GM10248 (cell line): ENCODE results near the gene IRF8.
"Not testable (repeated sequence)": the region's sequence is repeated elsewhere in the genome, so short reads cannot be mapped to it uniquely, and the experiment has no call there.

Source experiments
- CTCF ChIA-PET: fragments of 300-600 bp; sonication (Branson Sonifier 250); formaldehyde crosslinking; extraction: SDS; loops from one replicate; lab custom pipeline; 2021; ENCODE audit warnings: antibody characterized with exemption; lab: Yijun Ruan, JAX
- POLR2A ChIA-PET: fragments of 350-650 bp; sonication (Branson Sonifier 250); formaldehyde crosslinking; extraction: SDS; loops from one replicate; lab custom pipeline; 2020; ENCODE audit warnings: antibody characterized with exemption; lab: Yijun Ruan, JAX
- DNase-seq: peaks from one replicate; pipeline ENCODE4 v3.0.0; 2012; ENCODE audit errors: extremely low spot score
- CTCF ChIP-seq: IDR thresholded peaks from 2 replicates; pipeline ENCODE4 v1.5.1; 2012; ENCODE audit warnings: mild to moderate bottlenecking, low read depth; ENCODE audit errors: extremely low read depth, missing control alignments, control extremely low read depth

The IRF8 gene

GRCh38 chr16:85854935-85855334, 44.0 kb upstream of the IRF8 start:
- no peak for DNase-seq
- TF ChIP-seq CTCF = no peak
- ChIA-PET POLR2A (no interaction called here), CTCF (interaction anchor here (1.0 to 3.2 kb wide), 6 partner anchors 10 to 161 kb away, joined by 3 to 16 read pairs (median 6); no protein-coding TSS in a partner anchor)

- POLR2A ChIA-PET = no interaction called here
- TF ChIP-seq CTCF = no peak
- no peak for DNase-seq
- CTCF ChIA-PET = interaction anchor here (0.7 to 2.0 kb wide), 2 partner anchors 11 to 140 kb away, joined by 4 to 9 read pairs; no protein-coding TSS in a partner anchor
Observed at GRCh38 chr16:85856079-85856478, 42.9 kb upstream of the IRF8 start.

GRCh38 chr16:85856585-85856984, 42.4 kb upstream of the IRF8 start:
- no peak for TF ChIP-seq CTCF
- no peak for DNase-seq
- CTCF ChIA-PET = no interaction called here
- POLR2A ChIA-PET = no interaction called here

GRCh38 chr16:85857406-85857805, 41.6 kb upstream of the IRF8 start:
- TF ChIP-seq CTCF = no peak
- ChIA-PET CTCF (interaction anchor here (0.8 to 2.0 kb wide), 5 partner anchors 9 to 169 kb away, joined by 3 to 7 read pairs (median 3); no protein-coding TSS in a partner anchor), POLR2A (no interaction called here)
- DNase-seq = no peak

GRCh38 chr16:85858571-85858970, 40.4 kb upstream of the IRF8 start:
- CTCF ChIA-PET = interaction anchor here (1.2 to 2.0 kb wide), 5 partner anchors 10 to 168 kb away, joined by 3 to 7 read pairs (median 3); no protein-coding TSS in a partner anchor
- DNase-seq, POLR2A ChIA-PET: not testable (repeated sequence)

GRCh38 chr16:85858984-85859817, 39.8 kb upstream of the IRF8 start:
- CTCF ChIA-PET = interaction anchor here (0.9 to 3.2 kb wide), 7 partner anchors 7 to 85 kb away, joined by 3 to 9 read pairs (median 4); no protein-coding TSS in a partner anchor
- TF ChIP-seq CTCF = no peak
- POLR2A ChIA-PET = no interaction called here
- DNase-seq = no peak

- DNase-seq = no peak
- CTCF ChIA-PET = interaction anchor here (0.9 to 3.2 kb wide), 6 partner anchors 8 to 84 kb away, joined by 3 to 9 read pairs (median 4); no protein-coding TSS in a partner anchor
- POLR2A ChIA-PET = interaction anchor here (0.6 kb wide), 1 partner anchor 35 kb away, joined by 3 read pairs; no protein-coding TSS in a partner anchor
- no peak for TF ChIP-seq CTCF
Observed at GRCh38 chr16:85859818-85860125, 39.2 kb upstream of the IRF8 start.
